ENCODE measurements around the gene C18orf32.
A peak's percentile ranks its signal among the peaks of the same experiment; 100 is the strongest.
"Not testable (repeated sequence)": the region's sequence is repeated elsewhere in the genome, so short reads cannot be mapped to it uniquely, and the experiment has no call there.

C18orf32 gene

DNA sequence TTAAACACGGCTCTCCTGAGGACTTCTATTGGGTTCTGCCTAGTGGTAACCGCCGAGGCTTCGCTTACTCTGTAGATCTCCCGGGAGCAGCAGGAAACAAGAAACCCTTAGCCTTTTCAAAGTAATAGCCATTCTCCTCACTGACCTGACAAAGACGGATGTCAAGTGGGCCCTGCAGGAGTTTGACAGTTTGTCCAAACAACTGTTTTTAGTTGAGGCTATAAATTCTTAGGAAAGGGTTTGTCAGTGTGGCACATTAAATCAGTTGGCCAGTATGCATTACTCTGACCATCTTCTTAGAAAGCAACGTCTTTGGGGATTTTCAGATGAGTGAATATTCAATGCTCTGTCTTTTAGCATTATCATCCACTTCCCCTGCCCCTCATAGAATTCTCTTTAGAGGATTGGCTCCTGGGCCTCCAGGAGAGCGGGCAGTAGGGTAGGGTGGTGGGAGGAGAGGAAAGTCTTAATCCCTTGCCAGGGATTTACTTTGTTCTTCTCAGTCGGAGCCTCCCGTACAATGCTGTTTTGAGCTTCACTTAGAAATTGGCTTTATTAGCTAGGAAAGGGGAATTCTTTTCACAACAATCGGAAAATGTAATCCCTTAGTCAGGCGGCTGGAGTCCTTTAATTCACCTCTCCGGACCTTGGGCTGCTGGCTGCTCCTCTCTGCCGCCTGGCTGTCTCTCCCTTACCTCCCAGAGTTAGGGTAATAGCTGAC, 13.3 kb upstream of the C18orf32 start:
- DNase-seq: no peak

DNA sequence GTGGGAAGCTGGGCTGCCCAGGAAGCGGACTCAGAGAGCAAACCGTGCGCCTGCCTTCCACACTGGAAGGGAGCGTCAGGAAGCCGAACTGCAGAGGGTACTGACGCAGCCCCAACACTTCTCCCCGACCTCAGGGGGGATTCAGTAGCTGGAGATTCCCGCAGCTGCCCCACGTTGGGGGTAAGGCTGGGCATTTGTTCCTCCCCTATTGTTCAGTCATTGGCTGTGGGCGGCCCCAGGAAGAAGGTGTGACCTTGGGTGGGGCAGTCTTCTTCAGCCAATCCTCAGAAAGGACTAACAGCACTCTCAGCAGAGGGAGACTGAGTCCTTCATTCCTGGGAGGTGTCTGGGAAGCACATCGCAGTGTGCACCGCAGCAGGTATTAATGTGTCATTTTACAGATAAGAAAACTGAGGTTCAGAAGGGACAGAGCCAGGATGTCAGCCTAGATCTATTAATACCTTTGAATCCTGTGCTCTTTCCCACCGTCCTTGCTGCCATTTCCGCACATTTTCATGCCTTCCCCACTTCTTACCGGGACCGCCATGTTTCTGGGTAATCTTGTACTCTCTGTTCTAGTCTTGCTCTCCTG, 12.1 kb upstream of the C18orf32 start:
- DNase-seq: no peak

DNA sequence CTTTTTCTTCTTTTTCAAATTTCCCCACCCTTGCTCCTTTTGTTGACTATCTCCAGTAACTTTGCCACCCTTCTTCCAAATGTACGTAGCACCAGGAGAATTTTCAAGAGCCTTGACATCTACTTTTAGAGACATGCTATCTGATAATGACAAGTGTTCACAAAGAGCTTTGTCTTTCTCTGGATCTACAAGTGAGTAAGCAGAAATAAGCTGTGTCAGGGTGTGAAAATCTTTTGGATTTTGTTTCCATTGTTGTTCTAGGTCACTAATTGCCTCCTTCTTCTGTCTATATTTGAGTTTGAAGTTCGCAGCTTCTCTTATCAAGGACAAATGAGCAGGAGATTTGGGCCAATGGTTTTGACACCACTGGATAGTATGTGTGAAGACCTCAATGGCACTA, 8.4 kb upstream of the C18orf32 start:
- no peak for DNase-seq

DNA sequence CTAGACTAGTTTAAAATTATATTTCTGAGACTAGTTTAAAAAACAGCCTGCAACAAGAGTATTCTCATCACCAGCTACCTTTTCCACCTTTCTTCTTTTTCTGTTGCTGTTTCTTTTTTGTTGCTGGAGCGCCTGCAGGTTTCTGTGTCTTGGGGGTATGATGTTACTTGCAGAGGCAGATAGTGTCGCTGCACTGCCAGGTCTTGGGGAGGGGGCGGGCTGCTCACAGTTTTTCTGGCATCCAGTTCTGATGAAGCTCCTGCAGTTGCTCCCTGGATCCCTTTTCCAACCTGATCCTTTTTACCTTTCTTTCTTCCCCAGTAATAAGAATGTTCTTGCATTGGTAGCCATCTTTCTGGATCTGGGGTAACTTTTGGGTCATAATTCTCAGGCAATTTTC, 8.0 kb upstream of the C18orf32 start:
- no peak for DNase-seq

DNA sequence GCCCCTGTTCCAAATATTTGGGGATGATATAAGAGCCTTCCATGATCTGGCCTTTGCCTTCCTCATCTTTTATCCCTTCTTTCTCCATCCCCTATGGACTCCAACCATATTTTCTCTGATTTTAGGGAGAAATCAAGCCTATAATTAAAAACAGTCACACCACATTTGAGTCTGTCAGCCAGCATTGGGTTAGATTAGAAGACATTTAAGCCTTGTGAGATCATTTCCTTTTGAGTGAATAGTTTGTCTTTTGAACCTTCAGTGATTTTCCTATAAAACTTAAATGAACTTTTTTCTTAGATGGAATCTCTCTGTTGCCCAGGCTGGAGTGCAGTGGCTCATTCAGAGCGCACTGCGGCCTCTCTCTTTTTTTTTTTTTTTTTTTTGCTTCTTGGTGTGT, 7.6 kb upstream of the C18orf32 start:
- DNase-seq: no peak

DNA sequence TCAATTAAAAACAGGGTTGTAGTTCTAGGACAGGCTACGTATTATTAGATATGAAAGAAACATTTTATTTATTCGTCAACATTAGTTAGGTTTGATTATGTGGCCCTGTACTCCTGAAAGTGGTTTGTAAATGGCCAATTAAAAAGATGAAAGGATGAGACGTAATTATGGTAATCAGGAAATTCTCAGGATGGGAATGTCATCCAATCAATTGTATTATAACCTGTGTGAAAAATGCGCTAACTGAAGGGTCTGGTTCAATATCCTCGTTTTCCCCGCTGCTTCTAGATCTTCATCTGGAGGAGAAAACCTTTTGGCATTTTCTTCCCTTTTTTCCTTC, 5.6 kb upstream of the C18orf32 start:
- DNase-seq: no peak

DNA sequence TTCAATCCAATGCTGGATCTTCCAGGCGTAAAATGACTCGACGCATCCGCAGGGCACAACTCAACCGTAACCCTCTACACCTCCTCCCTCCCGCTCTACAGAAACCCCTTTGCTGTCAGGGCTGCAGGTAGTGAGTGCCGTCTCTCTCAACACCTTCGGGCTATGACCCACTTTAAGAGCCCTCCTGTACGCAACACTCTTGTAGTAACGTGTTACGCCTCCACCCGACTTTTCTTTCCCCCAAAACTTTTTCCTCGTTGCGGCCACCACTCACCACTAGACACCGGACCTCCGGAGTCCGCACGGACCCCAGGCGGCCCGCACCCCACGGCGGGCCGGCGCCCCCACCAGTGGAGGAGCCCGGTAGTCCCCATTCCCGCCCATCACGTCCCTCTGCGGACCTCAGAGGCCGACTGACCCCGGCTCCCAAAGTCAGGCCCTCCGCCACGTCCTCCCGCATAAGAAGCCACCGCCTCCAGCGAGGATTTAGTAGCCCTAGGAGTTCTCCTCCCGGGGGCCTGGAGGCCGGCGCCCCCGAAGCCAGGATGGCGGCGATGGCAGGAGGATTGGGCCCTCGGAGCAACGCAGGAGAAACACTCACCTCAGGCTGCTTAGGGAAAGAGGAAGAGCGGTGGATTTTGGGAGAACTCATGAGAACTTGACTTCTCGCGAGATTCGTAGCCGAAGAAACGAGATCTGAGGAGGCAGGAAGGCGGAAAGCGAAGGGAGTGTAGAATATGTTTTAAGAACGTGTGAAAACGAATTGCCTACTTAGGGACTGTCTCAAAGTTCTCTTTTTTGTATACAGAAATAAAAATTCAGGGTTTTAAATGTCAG, 5.0 kb upstream of the C18orf32 start, which contains the start of gene RPL17:
Gene RPL17, minus strand, starts transcription at position 609 of the 837 bp plus-strand sequence.
- DNase-seq: peak; percentile 95

DNA sequence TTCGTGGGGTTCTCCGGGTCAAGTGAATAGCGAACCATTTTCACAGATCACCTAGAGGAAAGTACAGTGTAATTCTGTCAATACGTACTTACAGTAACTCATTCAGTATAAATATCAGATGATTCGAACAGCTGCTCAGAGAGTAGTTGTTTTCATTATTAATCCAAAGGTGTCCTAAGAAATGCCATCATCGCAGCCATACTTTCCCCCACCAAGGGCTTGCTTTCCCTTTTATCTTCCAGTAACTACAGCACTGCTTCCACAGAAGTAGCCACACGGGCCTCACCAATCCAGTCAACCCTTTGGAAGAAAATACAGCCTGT, 4.5 kb upstream of the C18orf32 start:
- DNase-seq: no peak

DNA sequence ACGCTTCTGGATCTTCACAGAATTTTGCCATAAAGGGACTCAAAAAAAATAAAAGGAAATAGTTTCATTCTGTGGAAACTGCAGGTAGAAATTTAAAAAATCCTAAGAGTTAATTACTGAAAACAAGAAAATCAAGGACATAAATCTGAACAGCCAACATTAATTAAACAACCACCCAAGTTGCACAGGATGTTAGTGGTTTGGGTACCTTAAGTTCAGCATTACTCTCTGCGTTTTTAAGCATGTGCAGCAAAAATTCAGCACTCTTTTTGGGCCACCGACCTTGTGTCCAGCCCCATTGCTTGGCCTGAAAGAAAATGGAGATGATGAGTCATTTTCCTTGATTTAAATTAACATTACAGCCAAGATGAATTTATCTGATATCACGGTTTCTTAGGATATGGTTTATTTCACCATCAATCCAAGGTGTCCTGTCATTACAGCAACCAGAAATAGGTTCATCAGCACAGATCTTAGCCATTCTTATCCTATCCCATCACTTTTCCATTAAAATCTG, 3.3 kb upstream of the C18orf32 start:
- no peak for DNase-seq

DNA sequence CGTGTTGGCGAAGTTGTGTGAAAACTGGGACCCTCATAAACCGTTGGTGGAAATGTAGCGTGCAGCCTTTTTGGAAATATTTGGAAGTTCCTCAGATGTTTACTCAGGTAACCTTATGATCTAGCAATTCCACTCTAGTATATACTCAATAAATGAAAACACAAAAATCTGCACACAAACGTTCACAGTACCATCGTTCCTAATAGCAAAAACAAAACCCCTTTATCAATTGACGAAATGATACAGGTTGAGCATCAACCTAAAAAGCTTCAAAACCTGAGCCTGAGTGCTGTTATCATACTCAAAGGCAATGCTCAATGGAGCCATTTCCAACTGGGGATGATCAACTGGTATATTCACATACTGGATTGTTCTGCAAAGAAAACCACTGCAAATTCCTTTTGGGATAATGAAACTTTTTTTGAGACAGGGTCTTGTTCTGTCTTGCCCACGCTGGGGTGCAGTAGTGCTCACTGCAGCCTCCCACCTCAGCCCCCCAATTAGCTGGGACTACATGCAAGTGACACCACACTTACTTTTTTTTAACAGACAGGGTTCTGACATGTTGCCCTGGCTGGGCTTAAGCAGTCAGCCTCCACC, 777 bp upstream of the C18orf32 start:
- DNase-seq: no peak

DNA sequence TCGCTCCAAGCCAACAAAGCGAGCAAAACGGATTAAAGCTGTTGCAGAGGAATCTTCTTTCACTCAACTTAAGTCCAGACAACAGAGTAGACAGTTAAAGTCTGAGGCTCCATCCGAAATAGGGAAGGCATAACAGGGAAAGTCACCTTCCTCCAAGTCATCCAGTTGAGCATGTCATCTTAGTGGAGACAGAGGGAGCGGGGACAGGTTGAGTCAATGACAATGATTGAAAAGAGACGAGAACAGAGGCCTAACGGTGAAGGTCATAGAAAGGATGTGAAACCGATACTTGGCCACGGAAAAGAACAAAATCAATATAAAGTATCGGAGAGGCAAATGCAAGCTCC, 455 bp downstream of the C18orf32 start:
- no peak for DNase-seq

DNA sequence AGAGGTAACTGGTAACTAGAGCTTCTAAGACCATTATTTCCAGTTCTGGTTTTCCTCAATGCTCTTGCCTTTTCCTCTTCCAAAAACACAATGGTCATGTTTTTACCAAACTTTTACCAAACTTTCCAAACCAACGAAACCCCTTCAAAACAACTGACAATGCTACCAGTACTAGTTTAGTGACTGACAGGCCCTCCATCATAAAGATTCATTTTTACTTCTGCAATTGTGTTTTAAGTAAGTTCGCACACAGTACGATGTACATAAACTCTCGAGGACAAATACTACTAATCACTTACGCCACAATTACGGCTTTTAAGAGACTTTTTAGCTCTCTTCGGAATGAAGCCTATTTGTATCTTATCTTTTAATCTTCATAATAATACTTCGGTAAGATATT, 900 bp downstream of the C18orf32 start:
- no peak for DNase-seq

DNA sequence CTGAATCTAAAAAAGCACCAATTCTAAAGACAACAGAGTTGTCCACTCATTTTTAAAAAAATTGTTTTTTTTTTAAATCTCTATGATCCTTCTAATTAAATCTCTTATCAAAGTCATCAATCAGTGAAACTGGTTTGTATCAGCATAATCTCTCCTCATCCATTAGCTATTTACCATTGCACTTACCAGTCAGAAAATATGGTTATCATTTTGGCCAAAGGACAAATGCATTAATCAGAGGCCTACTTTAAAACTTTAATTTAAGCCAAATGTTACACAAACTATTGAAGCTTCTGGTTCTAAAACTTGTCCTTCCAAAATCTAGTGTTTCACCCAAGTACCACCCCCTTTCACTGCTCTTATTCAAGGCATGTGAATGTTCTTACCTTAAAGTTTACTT, 3.8 kb downstream of the C18orf32 start:
- DNase-seq: no peak

DNA sequence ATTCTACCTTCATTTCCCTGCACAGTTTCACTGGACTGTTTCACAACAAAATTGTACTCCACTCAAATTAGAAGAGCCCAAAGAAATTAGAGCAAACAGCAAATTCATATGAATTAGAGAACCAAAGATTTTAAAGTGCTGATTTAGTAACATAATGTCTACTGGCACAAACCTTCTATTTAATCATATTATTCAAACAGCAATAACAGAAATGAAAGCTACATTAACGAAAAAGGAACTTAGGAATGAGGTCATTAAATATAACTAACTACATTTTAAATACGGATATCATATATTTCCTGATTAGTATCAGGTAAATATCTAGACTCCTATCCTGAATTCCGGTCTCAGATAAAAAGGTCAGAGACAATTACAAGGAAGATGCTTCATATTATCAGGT, 5.1 kb downstream of the C18orf32 start:
- DNase-seq: no peak

DNA sequence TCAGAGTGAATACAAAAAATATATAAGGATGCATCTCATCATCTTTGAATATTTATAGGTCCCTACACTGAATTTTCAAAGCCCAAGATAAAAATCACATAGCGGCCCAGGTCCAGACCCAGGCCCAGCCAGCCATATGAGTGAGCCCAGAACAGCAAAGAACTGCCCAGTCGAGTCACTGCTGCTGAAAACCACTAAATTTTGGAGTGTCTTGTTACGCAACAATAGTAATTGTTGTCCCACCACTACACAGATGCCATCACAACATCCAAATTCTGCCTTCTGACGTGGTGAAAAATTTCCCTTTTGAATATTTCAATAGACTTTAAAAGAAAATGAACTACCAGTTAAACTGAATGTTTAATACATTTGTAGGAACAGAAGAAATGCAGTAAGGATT, 5.7 kb downstream of the C18orf32 start:
- DNase-seq: no peak

DNA sequence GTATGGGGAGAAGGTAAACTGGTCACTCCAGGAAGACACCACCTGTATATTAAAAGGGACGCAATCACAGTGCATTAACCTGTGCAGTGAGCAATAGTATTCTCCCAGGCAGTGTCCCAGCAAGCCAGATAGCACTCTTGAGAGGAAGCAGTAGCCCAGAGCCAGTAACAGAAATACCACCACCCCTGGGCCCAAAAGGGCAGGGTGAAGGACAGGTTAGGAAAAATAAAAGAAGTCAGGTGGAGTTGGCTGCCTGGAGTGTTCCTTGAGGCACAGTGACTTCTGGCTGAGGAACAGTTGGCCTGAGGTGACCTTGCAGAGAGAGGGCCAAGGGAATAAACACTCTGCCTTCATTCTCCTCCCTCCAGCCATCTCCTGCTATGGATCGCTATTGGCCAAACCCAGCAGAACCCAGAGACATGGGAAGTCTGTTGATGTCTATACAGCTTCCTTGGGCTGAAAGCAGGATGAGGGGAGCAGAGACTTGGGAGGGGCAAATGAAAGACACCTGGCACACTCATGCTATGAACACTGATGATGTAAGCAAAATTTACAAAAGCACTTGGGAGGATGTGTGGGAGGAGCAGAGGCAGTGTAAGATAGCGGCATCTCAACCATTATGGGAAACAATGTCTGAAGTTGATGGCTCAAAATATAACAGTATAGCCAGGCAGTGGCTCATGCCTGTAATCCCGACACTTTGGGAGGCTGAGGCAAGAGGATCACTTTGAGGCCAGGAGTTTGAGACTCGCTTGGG, 7.5 kb downstream of the C18orf32 start:
- DNase-seq: no peak

DNA sequence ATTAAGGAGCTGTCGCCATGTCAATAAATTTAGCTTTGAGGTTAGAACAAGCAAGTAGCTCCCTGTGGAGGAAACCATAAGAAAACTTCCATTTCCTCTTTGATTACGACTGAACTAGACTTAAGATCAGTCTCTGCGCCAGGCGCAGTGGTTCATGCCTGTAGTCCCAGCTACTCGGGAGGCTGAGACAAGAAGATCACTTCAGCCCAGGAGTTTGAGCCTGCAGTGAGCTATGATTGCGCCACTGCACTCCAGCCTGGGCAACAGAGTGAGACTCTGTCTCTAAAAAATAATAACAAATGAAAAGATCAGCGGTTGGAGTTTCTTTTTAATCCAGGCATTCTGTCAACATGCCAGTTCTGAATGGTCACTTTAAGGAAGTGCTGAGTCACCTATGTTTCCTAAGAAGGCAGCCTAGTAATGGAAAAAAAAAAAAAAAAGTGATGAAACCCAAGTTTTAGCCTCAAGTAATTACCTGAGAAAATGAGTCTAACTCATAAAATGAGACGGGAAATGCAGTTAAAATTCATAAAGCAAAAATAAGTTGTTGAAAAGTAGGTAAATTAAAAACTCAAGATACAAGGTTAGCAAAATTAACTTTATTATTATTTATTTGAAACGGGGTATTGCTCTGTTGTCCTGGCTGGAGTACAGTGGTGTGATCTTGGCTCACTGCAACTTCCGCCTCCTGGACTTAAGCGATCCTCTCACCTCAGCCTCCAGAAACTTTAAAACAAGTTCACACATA, 10.2 kb downstream of the C18orf32 start:
- DNase-seq: peak; percentile 77

DNA sequence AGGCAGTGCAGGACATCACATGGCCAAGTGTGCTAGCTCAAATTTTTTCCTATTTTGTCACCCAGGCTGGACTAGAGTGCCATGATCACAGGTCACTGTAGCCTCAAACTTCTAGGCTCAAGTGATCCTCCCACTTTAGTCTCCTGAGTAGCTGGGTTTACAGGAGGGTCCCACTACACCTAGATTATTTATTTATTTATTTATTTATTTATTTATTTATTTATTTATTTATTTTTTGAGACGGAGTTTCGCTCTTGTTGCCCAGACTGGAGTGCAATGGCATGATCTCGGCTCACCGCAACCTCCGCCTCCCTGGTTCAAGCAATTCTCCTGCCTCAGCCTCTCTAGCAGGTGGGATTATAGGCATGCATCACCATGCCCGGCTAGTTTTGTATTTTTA, 12.1 kb downstream of the C18orf32 start:
- not testable (repeated sequence) for DNase-seq

DNA sequence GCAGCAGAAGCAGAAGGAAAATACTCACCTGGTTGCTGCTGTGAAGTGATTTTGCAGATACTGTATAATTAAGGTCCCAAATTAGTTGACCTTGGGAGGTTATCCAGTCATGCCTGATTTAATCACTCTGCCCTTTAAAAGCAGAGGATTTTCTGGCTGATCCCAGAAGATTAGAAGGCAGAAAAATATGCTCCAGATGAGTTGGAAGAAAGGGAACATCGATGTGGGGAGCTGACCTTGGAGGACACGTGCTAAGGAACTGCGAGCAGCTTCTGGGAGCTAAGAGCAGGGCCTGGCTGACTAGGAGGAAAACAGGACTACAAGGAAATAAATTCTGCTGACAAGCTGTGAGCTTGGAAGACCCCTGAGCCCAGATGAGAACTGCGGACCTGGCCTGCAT, 13.3 kb downstream of the C18orf32 start:
- DNase-seq: no peak

DNA sequence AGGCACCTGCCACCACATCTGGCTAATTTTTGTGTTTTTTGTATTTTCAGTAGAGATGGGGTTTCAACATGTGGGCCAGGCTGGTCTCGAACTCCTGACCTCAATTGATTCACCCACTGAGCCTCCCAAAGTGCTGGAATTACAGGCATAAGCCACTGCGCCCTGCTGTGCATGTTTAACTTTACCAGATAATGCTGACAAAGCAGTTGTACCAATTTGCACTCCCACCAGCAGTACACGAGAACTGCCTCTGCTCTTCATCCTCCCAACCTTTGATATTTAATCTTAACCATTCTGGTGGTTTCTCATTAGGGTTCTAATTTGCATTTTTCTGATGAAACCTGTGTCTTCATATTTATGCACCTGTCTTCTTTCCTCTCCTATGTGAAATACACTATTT, 14.6 kb downstream of the C18orf32 start:
- no peak for DNase-seq

DNA sequence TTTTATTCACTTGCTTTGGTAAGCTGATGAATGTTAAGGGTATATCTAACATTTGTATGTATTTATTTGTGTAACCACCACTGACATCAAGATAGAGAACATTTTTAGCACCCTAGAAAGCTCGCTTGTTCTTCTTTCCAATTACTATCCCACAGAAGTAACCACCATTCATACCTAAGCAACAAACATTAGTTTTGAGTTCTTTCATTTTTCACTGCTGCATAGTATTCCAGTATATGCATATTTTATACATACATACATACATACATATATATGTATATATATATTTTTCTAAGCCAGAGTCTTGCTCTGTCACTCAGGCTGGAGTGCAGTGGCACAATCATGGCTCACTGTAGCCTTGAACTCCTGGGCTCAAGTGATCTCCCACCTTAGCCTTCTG, 15.5 kb downstream of the C18orf32 start:
- DNase-seq: no peak

DNA sequence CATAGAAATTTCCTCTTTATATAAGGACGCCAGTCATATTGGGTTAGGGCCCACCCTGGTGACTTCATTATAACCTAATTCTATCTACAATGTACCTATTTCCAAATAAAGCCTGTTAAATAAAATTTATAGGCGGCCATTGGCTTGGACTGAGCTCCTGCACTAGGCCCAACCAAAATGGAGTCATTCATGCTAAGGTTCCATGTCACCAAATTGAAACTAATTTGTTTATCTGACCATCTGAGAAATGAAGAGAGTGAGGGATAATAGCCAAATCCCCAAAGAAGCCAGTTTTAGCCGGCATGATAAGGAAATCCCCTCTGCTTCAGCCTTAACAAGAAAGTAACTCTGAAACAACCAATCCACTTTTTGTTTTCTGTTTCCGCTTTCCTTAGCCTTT, 19.4 kb downstream of the C18orf32 start:
- DNase-seq: no peak

Data from GDM1 (cell line).